Motor neuron (in vitro differentiated cells): Measurements from ENCODE around the gene CC2D1A. TPM values are rescaled to one million over a fixed set of nuclear protein-coding genes. Genes with fewer than 3 reads are reported as not detected.
"Not testable (repeated sequence)": the region's sequence is repeated elsewhere in the genome, so short reads cannot be mapped to it uniquely, and the experiment has no call there.

ENCODE experiments used
- ATAC-seq, 8 experiments: fragments of 200-7000 bp; cut with Tn5 transposase; replicated peaks in 6 of 8; 2 replicates each; pipeline ENCODE4 v1.8.0; 2021; ENCODE audit warnings: mild to moderate bottlenecking in 8 of 8, moderate library complexity in 8 of 8
- H3K27ac ChIP-seq, 2 donors: fragments of 250-450 bp; sonication (Bioruptor Pico); 2 replicates each; pipeline ENCODE4 v1.9.0; 2021; ENCODE audit warnings: antibody characterized with exemption in 2 of 2, mild to moderate bottlenecking in 2 of 2, moderate library complexity in 1 of 2
- H3K4me1 ChIP-seq, 2 donors: fragments of 250-450 bp; sonication (Bioruptor Pico); replicated peaks in 1 of 2; 2 replicates each; pipeline ENCODE4 v1.6.1; 2021; ENCODE audit warnings: antibody characterized with exemption in 2 of 2, mild to moderate bottlenecking in 2 of 2, moderate library complexity in 1 of 2
- H3K4me3 ChIP-seq, 5 donors: fragments of 250-450 bp; sonication (Bioruptor Pico); 2 replicates each; pipeline ENCODE4 v1.9.0; 2021; ENCODE audit warnings: antibody characterized with exemption in 5 of 5, mild to moderate bottlenecking in 5 of 5, moderate library complexity in 4 of 5
- WGBS, 10 experiments: fragments of 450-650 bp; shearing (Covaris generic); methylation state at CpG; one replicate each; pipeline ENCODE4 v1.0.0; 2022; 5-methylcytosine and 5-hydroxymethylcytosine counted together
- in situ Hi-C, 9 experiments: fragments of 400-800 bp; cut with MboI; loops; one replicate each; pipeline ENCODE4 v1.15.0; 2021; ENCODE audit warnings: low sequenced_read_pairs in 9 of 9, low pct_unique_long_range_greater_than_20kb in 2 of 9; ENCODE audit not compliant: unreplicated experiment in 9 of 9
- total RNA-seq, 8 experiments: library from RNA; unstranded; fragments of 300-600 nt; gene quantifications; 2 replicates each; pipeline versions ENCODE4 v1.2.3 to v1.2.4, GENCODE V29; 2022

Gene CC2D1A
- total RNA-seq, 8 experiments from 2014 or later: 7.6 to 32.5 (median 10.1) TPM

DNA sequence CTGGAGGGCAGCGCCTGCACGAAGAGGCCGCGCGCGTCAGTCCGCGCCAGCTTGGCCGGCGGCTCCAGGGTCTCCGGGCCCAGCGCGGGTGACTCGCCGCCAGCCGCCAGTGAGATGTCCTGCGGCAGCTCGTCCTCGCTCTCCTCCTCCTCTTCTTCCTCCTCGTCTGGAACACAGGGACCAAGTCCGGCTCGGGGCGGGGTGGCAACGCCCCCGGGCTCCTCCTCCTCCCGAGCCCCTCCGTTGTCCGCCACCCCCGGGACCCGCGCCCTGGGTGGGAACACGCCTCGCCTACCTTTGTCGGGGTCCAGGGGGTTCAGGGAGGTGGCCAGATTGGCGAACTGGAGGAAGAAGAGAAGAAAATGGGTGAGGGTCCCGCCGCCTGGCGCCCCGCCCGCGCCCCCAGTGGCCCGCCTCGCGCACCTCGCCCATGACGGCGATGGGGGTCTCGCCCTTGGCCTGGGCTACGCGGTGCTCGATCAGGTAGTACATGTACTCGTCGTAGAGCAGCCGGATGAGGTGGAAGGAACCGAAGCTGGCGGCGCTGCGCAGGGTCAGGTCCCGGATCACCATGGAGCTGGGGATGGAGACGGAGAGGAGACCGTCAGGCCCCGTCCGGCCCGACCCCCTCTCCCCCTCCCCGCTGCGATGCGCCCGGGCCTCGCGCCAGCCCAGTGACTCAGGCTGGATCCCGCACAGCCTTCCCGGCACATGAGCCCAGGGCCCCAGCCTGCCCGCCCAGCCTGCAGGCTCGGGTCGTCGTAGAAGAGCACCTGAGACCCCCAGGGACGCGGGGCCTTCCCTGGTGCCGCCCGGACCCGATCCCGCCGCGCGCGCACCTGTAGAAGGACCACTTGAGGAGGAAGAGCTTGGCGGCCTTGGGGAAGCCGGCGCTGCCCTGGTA lies 57.0 kb downstream of the CC2D1A start:
- Histone ChIP-seq H3K27ac (peak overlapping the region in 1 of 2 donors; percentile 44), H3K4me3 (no peak overlapping the region), H3K4me1 (peaks cover 0 to 8% of the 10 kb centered on the region in 2 donors)
- in situ Hi-C loops: no loop called here
- ATAC-seq: peak in 3 of 8 experiments; percentile 5 to 51 (median 16)
- whole genome bisulfite sequencing, 10 experiments: 97 to 100% methylated on average over 1 to 6 of the region's 89 CpGs; no CpG with 5 or more reads in 8 of the 10 experiments

DNA sequence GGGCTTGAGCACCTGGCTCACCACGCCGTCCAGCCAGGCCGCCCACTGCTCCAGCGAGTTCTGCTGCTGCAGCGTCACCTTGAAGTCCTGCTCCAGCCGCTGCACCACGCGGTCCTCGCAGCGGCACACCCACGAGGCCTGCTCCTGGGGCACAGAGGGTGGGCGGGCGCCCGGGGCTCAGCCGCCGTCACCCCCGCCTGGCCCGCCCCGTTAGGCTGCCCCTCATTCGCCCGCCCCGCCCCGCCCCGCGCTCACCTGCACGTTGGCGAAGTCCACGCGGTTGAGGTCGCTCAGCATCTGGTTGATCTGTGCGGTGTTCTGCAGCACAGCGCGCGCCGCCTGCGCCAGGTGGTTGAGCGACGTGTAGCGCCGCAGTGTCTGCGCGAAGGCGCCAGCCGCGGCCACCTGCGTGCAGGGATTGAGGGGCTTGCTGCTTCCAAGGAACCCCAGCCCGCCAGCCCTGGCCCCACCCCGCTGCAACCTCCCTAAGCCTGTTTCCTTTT lies 57.7 kb downstream of the CC2D1A start:
- H3K27ac ChIP-seq: no peak overlapping the region
- peaks cover 0 to 8% of the 10 kb centered on the region in 2 donors for H3K4me1 ChIP-seq
- 94 to 100% (median 95%) methylated on average over 2 to 17 of the region's 48 CpGs; no CpG with 5 or more reads in 7 of the 10 experiments for WGBS, 10 experiments
- in situ Hi-C loops: no loop called here
- H3K4me3 ChIP-seq: no peak overlapping the region
- no peak for ATAC-seq

DNA sequence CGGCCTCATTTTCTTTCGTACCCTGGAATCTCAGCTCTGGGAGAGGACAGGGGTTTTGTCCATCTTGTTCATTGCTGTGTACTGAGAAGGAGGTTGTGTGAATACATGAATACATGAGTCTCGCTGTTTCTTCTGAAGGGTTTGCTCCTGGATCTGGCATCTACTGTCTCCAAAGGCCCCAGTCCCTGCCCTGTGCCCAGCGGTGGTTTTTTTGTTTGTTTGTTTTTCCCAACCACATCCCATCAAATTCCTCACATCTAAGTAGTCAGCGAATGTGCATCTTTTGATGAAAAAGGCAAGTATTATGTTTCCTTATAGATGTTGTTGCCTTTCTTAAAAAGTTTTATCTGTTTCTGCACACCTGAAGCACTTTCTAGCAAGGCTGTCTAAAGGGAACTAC lies 58.8 kb downstream of the CC2D1A start:
- H3K4me1 ChIP-seq: peaks cover 0 to 8% of the 10 kb centered on the region in 2 donors
- no peak overlapping the region for H3K4me3 ChIP-seq
- H3K27ac ChIP-seq: no peak overlapping the region
- in situ Hi-C loops: no loop called here
- no peak for ATAC-seq
- WGBS, 10 experiments: 90 to 100% (median 100%) methylated on average over 1 to 5 of the region's 5 CpGs; no CpG with 5 or more reads in 3 of the 10 experiments

DNA sequence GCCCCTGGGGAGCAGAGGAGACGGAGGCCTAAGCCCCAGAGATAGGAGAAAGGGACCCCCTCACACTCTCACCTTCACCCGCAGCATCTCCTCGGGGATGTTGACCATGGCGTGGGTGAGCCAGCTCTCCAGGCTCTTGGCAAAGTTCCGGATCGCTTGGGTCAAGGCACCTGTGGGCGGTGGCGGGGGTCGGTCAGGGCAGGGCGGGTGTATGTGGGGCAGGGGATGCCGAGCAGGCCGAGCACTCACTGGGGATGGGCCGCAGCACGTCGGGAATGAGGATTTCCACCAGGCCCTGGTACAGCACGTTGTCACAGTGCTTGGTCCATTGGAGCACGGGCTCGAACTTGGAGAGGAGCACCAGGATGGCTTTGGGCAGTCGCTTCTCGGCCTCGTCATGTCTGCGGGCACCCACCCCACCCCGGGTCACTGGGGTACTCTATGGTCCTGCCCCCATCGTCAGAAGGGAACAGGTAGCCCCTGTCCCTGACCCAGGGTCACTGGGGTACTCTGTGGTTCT lies 59.4 kb downstream of the CC2D1A start:
- no peak for ATAC-seq
- Histone ChIP-seq H3K4me1 (peaks cover 0 to 8% of the 10 kb centered on the region in 2 donors), H3K27ac (no peak overlapping the region), H3K4me3 (no peak overlapping the region)
- in situ Hi-C loops: no loop called here
- WGBS, 10 experiments: 90 to 100% methylated on average over 1 to 2 of the region's 24 CpGs; no CpG with 5 or more reads in 8 of the 10 experiments

- no peak for ATAC-seq
- Histone ChIP-seq H3K27ac (no peak overlapping the region), H3K4me1 (peaks cover 0 to 8% of the 10 kb centered on the region in 2 donors), H3K4me3 (no peak overlapping the region)
- in situ Hi-C loops: no loop called here
- 97 to 100% (median 100%) methylated on average over 1 to 6 of the region's 20 CpGs; no CpG with 5 or more reads in 5 of the 10 experiments for WGBS, 10 experiments
Observed at GRCh38 chr19:13965926-13966683, 60.1 kb downstream of the CC2D1A start.

GRCh38 chr19:13966684-13967128 lies 60.7 kb downstream of the CC2D1A start:
- no CpG with 5 or more reads among the region's 14 CpGs for WGBS, 10 experiments
- no peak for ATAC-seq
- in situ Hi-C loops: no loop called here
- H3K27ac ChIP-seq: no peak overlapping the region
- H3K4me3 ChIP-seq: no peak overlapping the region
- peaks cover 0 to 6% of the 10 kb centered on the region in 2 donors for H3K4me1 ChIP-seq

GRCh38 chr19:13967206-13967605 lies 61.2 kb downstream of the CC2D1A start:
- H3K4me1 ChIP-seq, H3K4me3 ChIP-seq, in situ Hi-C loops, ATAC-seq, H3K27ac ChIP-seq: not testable (repeated sequence)
- WGBS, 10 experiments: 85 to 93% (median 88%) methylated on average over 4 to 8 of the region's 8 CpGs; no CpG with 5 or more reads in 5 of the 10 experiments

- in situ Hi-C loops: no loop called here
- no peak for ATAC-seq
- H3K4me1 ChIP-seq: no peaks in the 10 kb centered on the region
- H3K4me3 ChIP-seq: no peak overlapping the region
- 71 to 100% (median 82%) methylated on average over 2 to 4 of the region's 22 CpGs; no CpG with 5 or more reads in 7 of the 10 experiments for whole genome bisulfite sequencing, 10 experiments
- no peak overlapping the region for H3K27ac ChIP-seq
Observed at GRCh38 chr19:13968383-13968935, 62.5 kb downstream of the CC2D1A start.

GRCh38 chr19:13968999-13969398 lies 63.0 kb downstream of the CC2D1A start:
- in situ Hi-C loops: no loop called here
- no peak overlapping the region for H3K27ac ChIP-seq

DNA sequence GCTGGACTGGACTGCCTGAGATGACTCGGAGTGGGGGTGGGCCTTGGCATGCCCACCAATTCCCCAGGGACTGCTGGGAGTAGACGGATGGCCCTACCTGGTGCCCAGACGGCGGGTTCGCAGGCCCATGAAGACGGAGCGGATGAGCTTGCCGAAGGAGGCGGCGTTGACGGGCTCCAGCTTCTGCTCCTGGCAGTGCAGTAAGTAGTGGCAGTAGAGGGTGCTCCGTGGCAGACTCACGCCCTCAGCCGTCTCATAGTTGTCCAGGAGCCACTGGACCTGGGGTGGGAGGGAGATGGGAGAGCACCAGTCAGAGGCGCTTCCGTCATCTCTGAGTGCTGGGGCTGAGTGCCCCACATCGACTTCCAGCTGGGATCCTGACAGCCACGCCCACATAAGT lies 63.9 kb downstream of the CC2D1A start:
- H3K4me3 ChIP-seq: no peak overlapping the region
- H3K4me1 ChIP-seq: no peaks in the 10 kb centered on the region
- no peak overlapping the region for H3K27ac ChIP-seq
- 100% methylated on average over 3 to 8 of the region's 18 CpGs; no CpG with 5 or more reads in 8 of the 10 experiments for WGBS, 10 experiments
- ATAC-seq: peak in 1 of 8 experiments; percentile 12
- in situ Hi-C loops: no loop called here

More at GRCh38 chr19:13968999-13969398, 63.0 kb downstream of the CC2D1A start:
- no peak for ATAC-seq
- Histone ChIP-seq H3K4me1 (no peaks in the 10 kb centered on the region), H3K4me3 (no peak overlapping the region)
- 90 to 100% (median 96%) methylated on average over 1 to 13 of the region's 18 CpGs; no CpG with 5 or more reads in 4 of the 10 experiments for WGBS, 10 experiments

DNA sequence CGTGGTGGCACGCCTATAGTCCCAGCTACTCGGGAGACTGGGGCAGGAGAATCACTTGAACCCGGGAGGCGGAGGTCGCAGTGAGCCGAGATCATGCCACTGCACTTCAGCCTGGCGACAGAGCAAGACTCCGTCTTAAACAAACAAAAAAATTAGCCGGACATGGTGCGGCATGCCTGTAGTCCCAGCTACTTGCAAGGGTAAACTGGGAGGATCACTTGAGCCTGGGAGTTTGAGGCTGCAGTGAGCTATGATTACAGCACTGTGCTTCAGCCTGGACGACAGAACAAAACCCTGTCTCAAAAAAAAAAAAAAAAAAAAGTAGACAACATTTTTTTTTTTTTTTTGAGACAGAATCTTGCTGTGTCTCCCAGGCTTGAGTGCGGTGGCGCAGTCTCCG lies 65.9 kb downstream of the CC2D1A start:
- H3K27ac ChIP-seq, ATAC-seq, H3K4me1 ChIP-seq, H3K4me3 ChIP-seq, in situ Hi-C loops: not testable (repeated sequence)
- WGBS, 10 experiments: 74 to 100% (median 95%) methylated on average over 1 to 8 of the region's 15 CpGs; no CpG with 5 or more reads in 3 of the 10 experiments

- in situ Hi-C loops: no loop called here
- Histone ChIP-seq H3K4me3 (no peak overlapping the region), H3K4me1 (no peaks in the 10 kb centered on the region), H3K27ac (no peak overlapping the region)
- ATAC-seq: no peak
- 70 to 100% (median 89%) methylated on average over 2 to 6 of the region's 37 CpGs; no CpG with 5 or more reads in 5 of the 10 experiments for WGBS, 10 experiments
Observed at GRCh38 chr19:13972368-13973155, 66.6 kb downstream of the CC2D1A start.
